BE2C (cell line): ENCODE data around the gene PTPN6. TPM values are rescaled to one million over a fixed set of nuclear protein-coding genes. Genes with fewer than 3 reads are reported as not detected.
A peak's percentile ranks its signal among the peaks of the same experiment; 100 is the strongest.
"Not testable (repeated sequence)": the region's sequence is repeated elsewhere in the genome, so short reads cannot be mapped to it uniquely, and the experiment has no call there.

Source experiments
- DNase-seq: peaks from one replicate; pipeline ENCODE4 v3.0.0-alpha.2; 2020
- H3K27me3 ChIP-seq: fragments of 250-450 bp; sonication (Bioruptor Pico); 2 replicates; pipeline ENCODE4 v1.5.1; 2020; ENCODE audit warnings: mild to moderate bottlenecking
- H3K36me3 ChIP-seq: fragments of 250-450 bp; sonication (Bioruptor Pico); 2 replicates; pipeline ENCODE4 v1.5.1; 2020; ENCODE audit warnings: mild to moderate bottlenecking
- H3K4me1 ChIP-seq: fragments of 250-450 bp; sonication (Bioruptor Pico); 2 replicates; pipeline ENCODE4 v1.5.1; 2020
- H3K4me3 ChIP-seq: 2 replicates; pipeline ENCODE4 v1.5.1; 2011; ENCODE audit warnings: low read depth, low read length
- H3K9me3 ChIP-seq: fragments of 250-450 bp; sonication (Bioruptor Pico); 2 replicates; pipeline ENCODE4 v1.5.1; 2020
- polyA plus RNA-seq: library from polyadenylated mRNA; unstranded; fragments of >200 nt; gene quantifications from one replicate; pipeline ENCODE4 v1.2.1, GENCODE V29; 2012; ENCODE audit warnings: low read depth, missing spikeins; ENCODE audit not compliant: insufficient read length, insufficient read depth
- TF ChIP-seq, protein P1 (sequence below): IDR thresholded peaks from 2 replicates; pipeline ENCODE4 v1.5.1; 2012; ENCODE audit warnings: mild to moderate bottlenecking, low read depth, low read length

Gene PTPN6
- polyA plus RNA-seq, result not detected

DNA sequence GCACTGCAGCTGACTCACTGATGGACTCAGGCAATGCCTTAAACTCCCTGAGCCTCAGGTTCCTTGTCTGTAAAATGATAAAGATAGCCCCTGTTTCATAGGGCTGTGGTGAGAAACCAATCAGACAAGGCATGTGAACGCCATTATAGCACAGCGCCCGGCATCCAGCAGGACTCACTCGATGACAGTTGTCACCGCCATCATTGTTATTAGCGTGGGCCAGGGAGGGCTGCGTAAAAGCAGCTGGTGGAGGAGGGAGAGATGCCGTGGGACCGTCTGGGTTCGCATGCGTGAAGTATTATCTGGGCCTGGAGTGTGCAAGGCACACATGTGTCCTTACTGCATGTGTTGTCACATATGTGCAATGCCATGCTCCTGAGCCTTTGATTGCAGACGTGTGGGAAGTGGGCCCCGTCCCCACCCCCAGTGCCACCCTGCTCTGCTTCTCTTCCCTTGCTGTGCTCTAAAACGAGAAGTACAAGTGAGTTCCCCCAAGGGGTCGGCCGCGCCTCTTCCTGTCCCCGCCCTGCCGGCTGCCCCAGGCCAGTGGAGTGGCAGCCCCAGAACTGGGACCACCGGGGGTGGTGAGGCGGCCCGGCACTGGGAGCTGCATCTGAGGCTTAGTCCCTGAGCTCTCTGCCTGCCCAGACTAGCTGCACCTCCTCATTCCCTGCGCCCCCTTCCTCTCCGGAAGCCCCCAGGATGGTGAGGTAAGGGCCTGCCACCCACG lies at the start of gene PTPN6:
Gene PTPN6, plus strand, starts transcription at position 546 of the 730 bp plus-strand sequence. Its CDS starts 157 bp downstream, at position 703.
- TF ChIP-seq, protein P1, sequence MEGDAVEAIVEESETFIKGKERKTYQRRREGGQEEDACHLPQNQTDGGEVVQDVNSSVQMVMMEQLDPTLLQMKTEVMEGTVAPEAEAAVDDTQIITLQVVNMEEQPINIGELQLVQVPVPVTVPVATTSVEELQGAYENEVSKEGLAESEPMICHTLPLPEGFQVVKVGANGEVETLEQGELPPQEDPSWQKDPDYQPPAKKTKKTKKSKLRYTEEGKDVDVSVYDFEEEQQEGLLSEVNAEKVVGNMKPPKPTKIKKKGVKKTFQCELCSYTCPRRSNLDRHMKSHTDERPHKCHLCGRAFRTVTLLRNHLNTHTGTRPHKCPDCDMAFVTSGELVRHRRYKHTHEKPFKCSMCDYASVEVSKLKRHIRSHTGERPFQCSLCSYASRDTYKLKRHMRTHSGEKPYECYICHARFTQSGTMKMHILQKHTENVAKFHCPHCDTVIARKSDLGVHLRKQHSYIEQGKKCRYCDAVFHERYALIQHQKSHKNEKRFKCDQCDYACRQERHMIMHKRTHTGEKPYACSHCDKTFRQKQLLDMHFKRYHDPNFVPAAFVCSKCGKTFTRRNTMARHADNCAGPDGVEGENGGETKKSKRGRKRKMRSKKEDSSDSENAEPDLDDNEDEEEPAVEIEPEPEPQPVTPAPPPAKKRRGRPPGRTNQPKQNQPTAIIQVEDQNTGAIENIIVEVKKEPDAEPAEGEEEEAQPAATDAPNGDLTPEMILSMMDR, result no peak
- DNase-seq, result no peak
- Histone ChIP-seq H3K27me3 (no peaks in the 10 kb centered on the region), H3K9me3 (no peaks in the 10 kb centered on the region), H3K4me1 (no peaks in the 10 kb centered on the region), H3K36me3 (no peaks in the 10 kb centered on the region), H3K4me3 (no peak within 1 kb of the TSS)

DNA sequence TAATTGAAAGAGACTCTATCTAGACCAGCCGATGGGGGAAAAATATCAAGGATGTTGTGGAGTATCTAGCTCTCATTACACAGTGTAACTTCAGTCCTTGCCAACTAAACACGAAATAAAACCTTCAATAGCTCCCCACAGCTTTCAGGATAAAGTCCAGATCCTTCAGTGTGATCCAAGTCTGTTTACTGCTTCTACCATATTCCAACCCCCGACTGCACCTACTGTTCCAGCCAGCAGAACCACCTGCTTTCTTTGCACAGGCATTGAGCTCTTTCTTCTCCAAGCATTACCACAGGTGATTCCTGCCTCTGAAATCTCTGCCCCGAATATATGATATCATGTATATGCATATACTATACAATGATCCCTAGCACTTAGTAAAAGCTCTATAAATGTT lies 48.7 kb upstream of the PTPN6 start:
- no peak for DNase-seq
- no peaks in the 10 kb centered on the region for H3K36me3 ChIP-seq
- no peaks in the 10 kb centered on the region for H3K27me3 ChIP-seq
- no peak overlapping the region for H3K4me3 ChIP-seq
- H3K4me1 ChIP-seq, result peaks cover 7% of the 10 kb centered on the region
- TF ChIP-seq, protein P1, result no peak
- no peaks in the 10 kb centered on the region for H3K9me3 ChIP-seq

DNA sequence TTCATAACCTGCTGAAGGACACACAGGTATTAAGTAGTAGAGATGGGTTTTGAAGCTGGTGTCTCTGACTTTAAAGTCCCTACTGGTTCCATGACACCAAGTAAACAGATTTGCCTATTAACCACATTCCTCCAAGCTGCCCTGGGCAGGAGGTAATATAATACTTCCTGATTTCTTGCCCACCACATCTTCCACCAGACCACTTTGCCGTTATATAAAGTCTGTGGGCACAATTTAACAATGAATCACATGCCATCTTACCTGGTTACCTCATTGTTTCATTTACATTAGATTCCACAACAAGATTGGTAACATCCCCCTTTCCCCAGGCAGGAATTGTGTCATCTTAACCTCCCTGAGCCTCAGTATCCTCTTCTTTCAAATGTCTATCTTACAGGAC lies 47.4 kb upstream of the PTPN6 start:
- Histone ChIP-seq H3K4me3 (no peak overlapping the region), H3K36me3 (no peaks in the 10 kb centered on the region), H3K9me3 (no peaks in the 10 kb centered on the region), H3K4me1 (peaks cover 7% of the 10 kb centered on the region), H3K27me3 (no peaks in the 10 kb centered on the region)
- no peak for DNase-seq
- TF ChIP-seq, protein P1, result no peak

DNA sequence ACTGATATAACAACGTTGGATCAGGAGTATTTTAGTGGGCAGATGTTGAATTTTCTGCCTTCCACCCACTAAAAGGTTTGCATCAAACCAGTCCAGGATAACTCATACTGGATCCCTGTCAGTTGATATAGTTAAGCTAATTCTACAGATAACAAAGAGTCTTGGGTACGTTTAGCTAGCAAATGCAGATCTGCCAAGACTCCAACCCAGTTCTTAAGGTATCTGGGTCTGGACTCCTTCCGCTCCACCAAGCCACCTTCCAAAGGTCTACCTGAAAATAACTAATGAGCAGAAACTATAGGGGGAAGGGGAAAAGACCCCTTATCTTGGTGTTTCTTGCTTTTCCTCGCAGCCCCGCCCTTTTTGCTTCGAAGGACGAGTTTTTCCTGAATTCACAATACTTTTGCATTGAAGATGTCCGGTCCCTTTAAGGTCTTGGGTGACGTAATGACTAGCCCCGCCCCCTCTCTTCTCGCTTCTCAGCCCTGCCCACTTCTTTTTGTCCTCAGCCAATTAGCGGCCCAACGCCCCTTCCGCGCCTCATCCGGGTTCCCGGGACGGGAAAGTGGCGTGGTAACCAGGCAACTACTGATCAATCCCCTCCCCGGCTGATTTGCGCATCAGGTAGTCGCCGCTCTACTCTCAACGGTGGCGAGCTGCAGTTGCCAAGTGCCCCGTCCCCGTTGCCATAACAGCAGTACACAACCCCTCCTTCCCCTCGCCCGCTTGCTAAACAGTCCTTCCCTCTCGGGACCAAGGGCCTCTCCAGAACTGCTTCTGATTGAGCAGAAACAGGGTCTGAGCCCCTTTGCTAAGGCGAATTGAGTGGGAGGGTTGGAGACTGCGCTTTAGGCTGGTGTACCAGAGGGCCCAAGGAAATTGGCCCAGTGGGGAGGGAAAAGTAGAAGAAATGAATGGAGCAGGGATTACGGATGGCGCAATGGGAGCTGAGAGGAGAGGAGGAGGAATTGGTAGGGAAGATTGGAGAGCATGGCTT lies 46.6 kb upstream of the PTPN6 start, which contains the start of gene LRRC23:
Gene LRRC23, plus strand, starts transcription at position 543 of the 997 bp plus-strand sequence. CDS start 812 bp downstream, outside the sequence.
- TF ChIP-seq, protein P1, result no peak
- H3K9me3 ChIP-seq, result no peaks in the 10 kb centered on the region
- no peaks in the 10 kb centered on the region for H3K27me3 ChIP-seq
- peak within 1 kb of the TSS; percentile 84 for H3K4me3 ChIP-seq
- peak; percentile 97 for DNase-seq
- peaks cover 7% of the 10 kb centered on the region for H3K4me1 ChIP-seq
- H3K36me3 ChIP-seq, result no peaks in the 10 kb centered on the region

DNA sequence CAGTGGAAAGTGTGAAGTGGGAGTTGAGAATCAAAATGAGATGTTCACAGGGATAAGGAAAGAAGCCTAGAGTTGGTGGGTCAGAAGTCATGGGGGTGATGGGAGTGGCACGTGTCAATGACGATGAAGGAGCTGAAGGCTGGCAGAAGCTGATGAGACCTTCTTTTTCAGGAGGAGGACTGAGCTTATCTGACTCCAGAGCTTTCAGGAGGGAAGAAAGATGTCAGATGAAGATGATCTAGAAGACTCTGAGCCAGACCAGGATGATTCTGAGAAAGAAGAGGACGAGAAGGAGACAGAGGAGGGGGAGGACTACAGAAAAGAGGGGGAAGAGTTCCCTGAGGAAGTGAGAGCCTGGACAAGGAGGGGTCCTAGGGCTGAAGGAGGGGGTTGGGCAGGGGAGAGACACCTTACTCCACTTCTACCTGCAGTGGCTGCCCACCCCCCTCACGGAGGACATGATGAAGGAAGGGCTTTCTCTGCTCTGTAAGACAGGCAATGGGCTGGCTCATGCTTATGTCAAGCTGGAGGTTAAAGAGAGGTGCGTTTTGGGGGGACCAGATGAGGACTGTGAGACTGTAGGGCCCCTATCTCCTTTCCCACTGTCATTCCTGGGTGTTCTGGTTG lies 45.6 kb upstream of the PTPN6 start:
- Histone ChIP-seq H3K9me3 (no peaks in the 10 kb centered on the region), H3K27me3 (no peaks in the 10 kb centered on the region), H3K4me3 (peak overlapping the region; percentile 84), H3K36me3 (no peaks in the 10 kb centered on the region), H3K4me1 (peaks cover 7% of the 10 kb centered on the region)
- TF ChIP-seq, protein P1, result no peak
- DNase-seq, result no peak

DNA sequence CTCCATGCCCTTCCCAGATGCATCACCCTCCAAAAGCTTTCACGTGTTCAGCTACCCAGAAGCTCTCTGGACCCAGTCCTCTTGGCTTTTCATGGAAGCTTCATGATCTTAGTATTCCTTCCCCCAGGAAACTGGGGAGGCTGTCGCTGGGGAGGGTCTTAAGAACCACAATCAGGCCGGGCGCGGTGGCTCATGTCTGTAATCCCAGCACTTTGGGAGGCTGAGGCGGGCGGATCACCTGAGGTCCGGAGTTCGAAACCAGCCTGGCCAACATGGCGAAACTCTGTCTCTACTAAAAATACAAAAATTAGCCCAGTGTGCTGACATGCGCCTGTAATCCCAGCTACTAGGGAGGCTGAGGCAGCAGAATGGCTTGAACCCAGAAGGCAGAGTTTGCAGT lies 43.0 kb upstream of the PTPN6 start:
- not testable (repeated sequence) for H3K4me1 ChIP-seq, H3K4me3 ChIP-seq, H3K36me3 ChIP-seq, DNase-seq, H3K9me3 ChIP-seq, H3K27me3 ChIP-seq
